Measurements from ENCODE around the gene CCDC142. TPM values are rescaled to one million over a fixed set of nuclear protein-coding genes. Genes with fewer than 3 reads are reported as not detected.
A peak's percentile ranks its signal among the peaks of the same experiment; 100 is the strongest.

Gene CCDC142
- total and polyA plus RNA-seq, 2 of the 8 experiments (the other 6 are each of a cell fraction or from before 2014, with no cell fraction given) = 6.0 to 10.7 TPM

- TF ChIP-seq E2F6 (IDR thresholded peaks at IDR 0.05) (0 out of 2 replicates have a peak, but pooled peaks have one; percentile 22), ASH2L (IDR thresholded peaks at IDR 0.05; ENCODE audit: low read length) (peak; percentile 87), CREB1 (IDR thresholded peaks at IDR 0.05) (0 out of 2 replicates have a peak, but pooled peaks have one; percentile 3), SUZ12 (IDR thresholded peaks at IDR 0.05; ENCODE audit: low read length) (0 out of 2 replicates have a peak, but pooled peaks have one; percentile 13)
Measured at GRCh38 chr2:74507926-74508520, 25.2 kb upstream of the CCDC142 start (continued).

Measured in H1 (cell line).